ENCODE results near the gene EFCAB11.

DNA sequence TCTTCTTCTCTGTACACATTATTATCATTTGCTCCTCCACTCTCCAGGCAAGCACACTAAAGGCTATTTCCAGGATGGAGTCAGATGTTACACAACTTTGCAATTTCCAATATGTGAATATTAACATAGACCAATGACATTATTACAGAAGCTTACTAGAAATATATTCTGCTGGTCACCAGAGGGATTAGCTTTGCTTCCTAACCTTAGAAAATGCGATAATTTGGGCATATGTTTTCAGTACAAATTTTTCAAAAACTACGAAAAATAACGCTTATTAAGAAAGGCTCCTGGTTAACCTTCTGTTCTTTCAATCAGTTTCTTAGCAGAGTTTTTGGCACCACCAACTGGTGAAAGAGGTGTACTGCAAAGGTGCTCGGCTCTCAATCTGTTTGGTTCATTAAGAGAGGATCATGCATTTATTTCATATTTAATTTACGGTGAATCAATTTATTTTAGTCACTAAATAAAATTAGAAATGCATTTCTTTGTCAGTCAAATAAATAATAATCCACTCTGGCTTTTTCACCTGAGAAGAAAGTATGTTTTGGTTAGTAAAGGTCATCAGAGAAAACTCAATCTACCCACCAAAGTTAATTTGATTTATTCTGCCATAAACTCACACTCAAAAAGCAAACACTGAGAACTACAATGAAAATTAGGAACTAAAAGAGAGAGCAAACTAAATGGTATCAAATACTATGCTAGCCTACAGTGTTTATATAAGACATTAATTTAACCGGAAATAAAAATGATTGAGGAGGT is 39.2 kb downstream of the EFCAB11 start:
- TF ChIP-seq, protein P1, sequence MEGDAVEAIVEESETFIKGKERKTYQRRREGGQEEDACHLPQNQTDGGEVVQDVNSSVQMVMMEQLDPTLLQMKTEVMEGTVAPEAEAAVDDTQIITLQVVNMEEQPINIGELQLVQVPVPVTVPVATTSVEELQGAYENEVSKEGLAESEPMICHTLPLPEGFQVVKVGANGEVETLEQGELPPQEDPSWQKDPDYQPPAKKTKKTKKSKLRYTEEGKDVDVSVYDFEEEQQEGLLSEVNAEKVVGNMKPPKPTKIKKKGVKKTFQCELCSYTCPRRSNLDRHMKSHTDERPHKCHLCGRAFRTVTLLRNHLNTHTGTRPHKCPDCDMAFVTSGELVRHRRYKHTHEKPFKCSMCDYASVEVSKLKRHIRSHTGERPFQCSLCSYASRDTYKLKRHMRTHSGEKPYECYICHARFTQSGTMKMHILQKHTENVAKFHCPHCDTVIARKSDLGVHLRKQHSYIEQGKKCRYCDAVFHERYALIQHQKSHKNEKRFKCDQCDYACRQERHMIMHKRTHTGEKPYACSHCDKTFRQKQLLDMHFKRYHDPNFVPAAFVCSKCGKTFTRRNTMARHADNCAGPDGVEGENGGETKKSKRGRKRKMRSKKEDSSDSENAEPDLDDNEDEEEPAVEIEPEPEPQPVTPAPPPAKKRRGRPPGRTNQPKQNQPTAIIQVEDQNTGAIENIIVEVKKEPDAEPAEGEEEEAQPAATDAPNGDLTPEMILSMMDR (IDR thresholded peaks at IDR 0.05; ENCODE audit: poor library complexity), result peak; percentile 90
- TF ChIP-seq EZH2 (IDR thresholded peaks at IDR 0.05; ENCODE audit: borderline replicate concordance), result no peak

All from hepatocyte (in vitro differentiated cells).